Measurements from ENCODE around the gene VPS72.

DNA sequence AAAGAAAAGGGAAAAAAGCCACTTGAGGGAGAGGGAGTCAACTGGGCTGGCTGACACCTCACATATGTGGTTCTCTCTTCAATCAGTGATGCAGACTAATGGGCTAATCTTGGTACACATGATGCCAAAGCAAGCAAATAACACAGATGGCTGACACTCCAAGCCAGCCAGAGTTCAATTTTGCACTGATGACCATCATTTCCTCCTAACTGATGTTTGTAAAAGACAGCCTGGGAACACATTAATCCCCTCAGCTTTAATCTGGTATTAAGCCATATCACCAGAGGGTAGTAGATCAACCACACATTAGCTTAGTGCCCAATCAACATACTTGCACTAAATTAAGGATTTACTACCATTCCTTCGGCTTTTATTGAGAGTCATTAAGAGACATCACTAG, 2.8 kb downstream of the VPS72 start:
- TF ChIP-seq PPARA (CRISPR knock-in tag; IDR thresholded peaks at IDR 0.05; ENCODE audit: borderline replicate concordance) (no peak), OSR1 (CRISPR knock-in tag; IDR thresholded peaks at IDR 0.05) (no peak), TOX (CRISPR knock-in tag; IDR thresholded peaks at IDR 0.05; ENCODE audit: borderline replicate concordance) (no peak), RARB (CRISPR knock-in tag; IDR thresholded peaks at IDR 0.05) (no peak), ZC3H10 (CRISPR knock-in tag; IDR thresholded peaks at IDR 0.05) (no peak), ISL1 (CRISPR knock-in tag; IDR thresholded peaks at IDR 0.05) (no peak), BACH2 (CRISPR knock-in tag; IDR thresholded peaks at IDR 0.05; ENCODE audit: borderline replicate concordance) (no peak), SNAI2 (CRISPR knock-in tag; IDR thresholded peaks at IDR 0.05) (no peak), ZFP30 (CRISPR knock-in tag; IDR thresholded peaks at IDR 0.05) (no peak), ZFP3 (CRISPR knock-in tag; IDR thresholded peaks at IDR 0.05) (no peak)
- TF ChIP-seq, protein P1, sequence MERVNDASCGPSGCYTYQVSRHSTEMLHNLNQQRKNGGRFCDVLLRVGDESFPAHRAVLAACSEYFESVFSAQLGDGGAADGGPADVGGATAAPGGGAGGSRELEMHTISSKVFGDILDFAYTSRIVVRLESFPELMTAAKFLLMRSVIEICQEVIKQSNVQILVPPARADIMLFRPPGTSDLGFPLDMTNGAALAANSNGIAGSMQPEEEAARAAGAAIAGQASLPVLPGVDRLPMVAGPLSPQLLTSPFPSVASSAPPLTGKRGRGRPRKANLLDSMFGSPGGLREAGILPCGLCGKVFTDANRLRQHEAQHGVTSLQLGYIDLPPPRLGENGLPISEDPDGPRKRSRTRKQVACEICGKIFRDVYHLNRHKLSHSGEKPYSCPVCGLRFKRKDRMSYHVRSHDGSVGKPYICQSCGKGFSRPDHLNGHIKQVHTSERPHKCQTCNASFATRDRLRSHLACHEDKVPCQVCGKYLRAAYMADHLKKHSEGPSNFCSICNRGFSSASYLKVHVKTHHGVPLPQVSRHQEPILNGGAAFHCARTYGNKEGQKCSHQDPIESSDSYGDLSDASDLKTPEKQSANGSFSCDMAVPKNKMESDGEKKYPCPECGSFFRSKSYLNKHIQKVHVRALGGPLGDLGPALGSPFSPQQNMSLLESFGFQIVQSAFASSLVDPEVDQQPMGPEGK (CRISPR knock-in tag; IDR thresholded peaks at IDR 0.05; ENCODE audit: borderline replicate concordance): no peak
- TF ChIP-seq, protein P2, sequence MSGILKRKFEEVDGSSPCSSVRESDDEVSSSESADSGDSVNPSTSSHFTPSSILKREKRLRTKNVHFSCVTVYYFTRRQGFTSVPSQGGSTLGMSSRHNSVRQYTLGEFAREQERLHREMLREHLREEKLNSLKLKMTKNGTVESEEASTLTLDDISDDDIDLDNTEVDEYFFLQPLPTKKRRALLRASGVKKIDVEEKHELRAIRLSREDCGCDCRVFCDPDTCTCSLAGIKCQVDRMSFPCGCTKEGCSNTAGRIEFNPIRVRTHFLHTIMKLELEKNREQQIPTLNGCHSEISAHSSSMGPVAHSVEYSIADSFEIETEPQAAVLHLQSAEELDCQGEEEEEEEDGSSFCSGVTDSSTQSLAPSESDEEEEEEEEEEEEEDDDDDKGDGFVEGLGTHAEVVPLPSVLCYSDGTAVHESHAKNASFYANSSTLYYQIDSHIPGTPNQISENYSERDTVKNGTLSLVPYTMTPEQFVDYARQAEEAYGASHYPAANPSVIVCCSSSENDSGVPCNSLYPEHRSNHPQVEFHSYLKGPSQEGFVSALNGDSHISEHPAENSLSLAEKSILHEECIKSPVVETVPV (CRISPR knock-in tag; IDR thresholded peaks at IDR 0.05): no peak
